SK-N-SH treated with all-trans-retinoic acid at 6 μM for 48 hours (cell line): ENCODE data around the gene KATNIP.

ENCODE experiments used
- ATAC-seq: fragments of 200-7000 bp; cut with Tn5 transposase; 3 replicates; pipeline ENCODE4 v1.9.1; 2020; ENCODE audit warnings: mild to moderate bottlenecking, moderate library complexity
- ARNTL ChIP-seq: fragments of 450-650 bp; formaldehyde crosslinking; IDR thresholded peaks from 2 replicates; pipeline ENCODE4 v1.5.0; 2020; ENCODE audit warnings: low read depth, mild to moderate bottlenecking, moderate library complexity, borderline replicate concordance
- BACH2 ChIP-seq: fragments of 250-450 bp; sonication (Bioruptor Pico); IDR thresholded peaks from 2 replicates; pipeline ENCODE4 v1.9.0; 2021; ENCODE audit warnings: mild to moderate bottlenecking, borderline replicate concordance
- CSDC2 ChIP-seq: fragments of 250-450 bp; sonication (Bioruptor Pico); IDR thresholded peaks from 2 replicates; pipeline ENCODE4 v1.5.0; 2020; ENCODE audit warnings: mild to moderate bottlenecking, moderate library complexity
- CSRNP3 ChIP-seq: fragments of 250-450 bp; sonication (Bioruptor Pico); IDR thresholded peaks from 2 replicates; pipeline ENCODE4 v1.5.1; 2021; ENCODE audit warnings: mild to moderate bottlenecking, moderate library complexity
- ESRRG ChIP-seq: fragments of 250-450 bp; sonication (Bioruptor Pico); IDR thresholded peaks from 2 replicates; pipeline ENCODE4 v1.6.1; 2021; ENCODE audit warnings: mild to moderate bottlenecking
- GLIS3 ChIP-seq: fragments of 250-450 bp; sonication (Bioruptor Pico); IDR thresholded peaks from 2 replicates; pipeline ENCODE4 v1.5.0; 2020; ENCODE audit warnings: mild to moderate bottlenecking, moderate library complexity
- ISL1 ChIP-seq: fragments of 250-450 bp; sonication (Bioruptor Pico); IDR thresholded peaks from 2 replicates; pipeline ENCODE4 v2.1.2; 2022; ENCODE audit warnings: mild to moderate bottlenecking, moderate library complexity
- OSR1 ChIP-seq: fragments of 250-450 bp; sonication (Bioruptor Pico); IDR thresholded peaks from 2 replicates; pipeline ENCODE4 v1.8.0; 2022; ENCODE audit warnings: moderate library complexity, mild to moderate bottlenecking, inconsistent platforms
- PPARA ChIP-seq: fragments of 250-450 bp; sonication (Bioruptor Pico); IDR thresholded peaks from 2 replicates; pipeline ENCODE4 v1.5.0; 2020; ENCODE audit warnings: mild to moderate bottlenecking, borderline replicate concordance
- RARB ChIP-seq: fragments of 250-450 bp; sonication (Bioruptor Pico); IDR thresholded peaks from 2 replicates; pipeline ENCODE4 v1.8.0; 2021; ENCODE audit warnings: mild to moderate bottlenecking, moderate library complexity
- SNAI2 ChIP-seq: fragments of 250-450 bp; sonication (Bioruptor Pico); IDR thresholded peaks from 2 replicates; pipeline ENCODE4 v1.5.0; 2020; ENCODE audit warnings: mild to moderate bottlenecking, moderate library complexity
- TCF4 ChIP-seq: fragments of 250-450 bp; sonication (Bioruptor Pico); IDR thresholded peaks from 2 replicates; pipeline ENCODE4 v1.8.0; 2021; ENCODE audit warnings: mild to moderate bottlenecking, moderate library complexity, borderline replicate concordance
- TOX ChIP-seq: fragments of 250-450 bp; sonication (Bioruptor Pico); IDR thresholded peaks from 2 replicates; pipeline ENCODE4 v1.8.0; 2021; ENCODE audit warnings: mild to moderate bottlenecking, moderate library complexity, borderline replicate concordance
- ZC3H10 ChIP-seq: fragments of 250-450 bp; sonication (Bioruptor Pico); IDR thresholded peaks from 2 replicates; pipeline ENCODE4 v1.5.1; 2021; ENCODE audit warnings: mild to moderate bottlenecking, moderate library complexity
- ZFP3 ChIP-seq: fragments of 250-450 bp; sonication (Bioruptor Pico); IDR thresholded peaks from 2 replicates; pipeline ENCODE4 v1.5.0; 2020; ENCODE audit warnings: mild to moderate bottlenecking, moderate library complexity
- ZFP30 ChIP-seq: fragments of 450-650 bp; formaldehyde crosslinking; IDR thresholded peaks from 2 replicates; pipeline ENCODE4 v1.5.0; 2022; ENCODE audit warnings: mild to moderate bottlenecking, moderate library complexity
- ZNF565 ChIP-seq: fragments of 450-650 bp; formaldehyde crosslinking; conservative IDR thresholded peaks from 2 replicates; pipeline ENCODE4 v1.5.0; 2020; ENCODE audit warnings: low read depth, mild to moderate bottlenecking, moderate library complexity
- ZNF70 ChIP-seq: fragments of 450-650 bp; formaldehyde crosslinking; IDR thresholded peaks from 2 replicates; pipeline ENCODE4 v1.5.0; 2020; ENCODE audit warnings: mild to moderate bottlenecking, moderate library complexity
- ZNF8 ChIP-seq: fragments of 450-650 bp; formaldehyde crosslinking; IDR thresholded peaks from 2 replicates; pipeline ENCODE4 v1.5.0; 2020; ENCODE audit warnings: mild to moderate bottlenecking, moderate library complexity
- TF ChIP-seq, protein P1 (sequence below): fragments of 250-450 bp; sonication (Bioruptor Pico); IDR thresholded peaks from 2 replicates; pipeline ENCODE4 v1.5.1; 2020; ENCODE audit warnings: low read depth, mild to moderate bottlenecking, moderate library complexity
- TF ChIP-seq, protein P2 (sequence below): fragments of 250-450 bp; sonication (Bioruptor Pico); IDR thresholded peaks from 2 replicates; pipeline ENCODE4 v1.8.0; 2021; ENCODE audit warnings: low read depth, mild to moderate bottlenecking, moderate library complexity, borderline replicate concordance

KATNIP gene

GRCh38 chr16:27516365-27516764 lies 33.6 kb upstream of the KATNIP start:
- TF ChIP-seq ISL1 (no peak), ZC3H10 (CRISPR knock-in tag) (no peak), PPARA (CRISPR knock-in tag) (no peak), OSR1 (CRISPR knock-in tag) (no peak), TCF4 (CRISPR knock-in tag) (no peak), ZNF8 (CRISPR knock-in tag) (no peak), CSDC2 (no peak), SNAI2 (CRISPR knock-in tag) (no peak), ZFP30 (CRISPR knock-in tag) (no peak), ESRRG (CRISPR knock-in tag) (no peak), GLIS3 (CRISPR knock-in tag) (no peak), ZNF565 (no peak), ZFP3 (CRISPR knock-in tag) (no peak)
- TF ChIP-seq, protein P1, sequence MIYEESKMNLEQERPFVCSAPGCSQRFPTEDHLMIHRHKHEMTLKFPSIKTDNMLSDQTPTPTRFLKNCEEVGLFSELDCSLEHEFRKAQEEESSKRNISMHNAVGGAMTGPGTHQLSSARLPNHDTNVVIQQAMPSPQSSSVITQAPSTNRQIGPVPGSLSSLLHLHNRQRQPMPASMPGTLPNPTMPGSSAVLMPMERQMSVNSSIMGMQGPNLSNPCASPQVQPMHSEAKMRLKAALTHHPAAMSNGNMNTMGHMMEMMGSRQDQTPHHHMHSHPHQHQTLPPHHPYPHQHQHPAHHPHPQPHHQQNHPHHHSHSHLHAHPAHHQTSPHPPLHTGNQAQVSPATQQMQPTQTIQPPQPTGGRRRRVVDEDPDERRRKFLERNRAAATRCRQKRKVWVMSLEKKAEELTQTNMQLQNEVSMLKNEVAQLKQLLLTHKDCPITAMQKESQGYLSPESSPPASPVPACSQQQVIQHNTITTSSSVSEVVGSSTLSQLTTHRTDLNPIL: no peak
- no peak for ATAC-seq

GRCh38 chr16:27517664-27518063 lies 32.3 kb upstream of the KATNIP start:
- TF ChIP-seq, protein P1: no peak
- TF ChIP-seq BACH2 (no peak), ZNF70 (CRISPR knock-in tag) (no peak), OSR1 (CRISPR knock-in tag) (no peak), PPARA (CRISPR knock-in tag) (no peak), ISL1 (no peak), RARB (no peak), CSRNP3 (CRISPR knock-in tag) (no peak), CSDC2 (no peak), ZFP30 (CRISPR knock-in tag) (no peak), ZNF8 (CRISPR knock-in tag) (no peak), ZC3H10 (CRISPR knock-in tag) (no peak), ESRRG (CRISPR knock-in tag) (no peak)
- TF ChIP-seq, all 23 proteins: peak for 0
- ATAC-seq: no peak

DNA sequence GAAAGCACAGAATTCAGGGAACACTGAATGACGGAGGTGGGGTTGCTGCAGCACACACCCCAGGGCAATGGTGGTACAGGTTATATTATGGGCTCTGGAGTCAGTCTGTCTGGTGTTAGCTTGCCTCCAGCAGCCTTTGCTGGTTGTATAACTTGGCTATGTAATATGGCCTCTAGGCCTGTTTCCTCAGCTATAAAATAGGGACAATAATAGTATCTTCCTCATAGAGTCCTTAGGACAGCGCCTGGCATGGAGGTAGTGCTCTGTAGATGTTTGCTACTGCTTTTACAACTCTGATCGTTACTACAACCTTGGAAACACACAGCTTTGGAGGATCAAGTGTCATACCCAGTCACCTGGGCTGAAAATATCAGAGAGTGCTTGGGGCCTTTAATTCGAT lies 31.7 kb upstream of the KATNIP start:
- TF ChIP-seq ZFP30 (CRISPR knock-in tag): no peak
- no peak for TF ChIP-seq RARB
- no peak for TF ChIP-seq TCF4 (CRISPR knock-in tag)
- TF ChIP-seq CSRNP3 (CRISPR knock-in tag): no peak
- no peak for TF ChIP-seq ZC3H10 (CRISPR knock-in tag)
- TF ChIP-seq SNAI2 (CRISPR knock-in tag): no peak
- TF ChIP-seq PPARA (CRISPR knock-in tag): no peak
- no peak for TF ChIP-seq ISL1
- no peak for TF ChIP-seq BACH2
- no peak for TF ChIP-seq TOX
- no peak for TF ChIP-seq ZFP3 (CRISPR knock-in tag)
- no peak for TF ChIP-seq ZNF70 (CRISPR knock-in tag)
- no peak for TF ChIP-seq ZNF8 (CRISPR knock-in tag)
- TF ChIP-seq ARNTL (CRISPR knock-in tag): no peak
- no peak for TF ChIP-seq CSDC2
- no peak for TF ChIP-seq ESRRG (CRISPR knock-in tag)
- TF ChIP-seq GLIS3 (CRISPR knock-in tag): no peak
- TF ChIP-seq ZNF565: no peak
- TF ChIP-seq, protein P2, sequence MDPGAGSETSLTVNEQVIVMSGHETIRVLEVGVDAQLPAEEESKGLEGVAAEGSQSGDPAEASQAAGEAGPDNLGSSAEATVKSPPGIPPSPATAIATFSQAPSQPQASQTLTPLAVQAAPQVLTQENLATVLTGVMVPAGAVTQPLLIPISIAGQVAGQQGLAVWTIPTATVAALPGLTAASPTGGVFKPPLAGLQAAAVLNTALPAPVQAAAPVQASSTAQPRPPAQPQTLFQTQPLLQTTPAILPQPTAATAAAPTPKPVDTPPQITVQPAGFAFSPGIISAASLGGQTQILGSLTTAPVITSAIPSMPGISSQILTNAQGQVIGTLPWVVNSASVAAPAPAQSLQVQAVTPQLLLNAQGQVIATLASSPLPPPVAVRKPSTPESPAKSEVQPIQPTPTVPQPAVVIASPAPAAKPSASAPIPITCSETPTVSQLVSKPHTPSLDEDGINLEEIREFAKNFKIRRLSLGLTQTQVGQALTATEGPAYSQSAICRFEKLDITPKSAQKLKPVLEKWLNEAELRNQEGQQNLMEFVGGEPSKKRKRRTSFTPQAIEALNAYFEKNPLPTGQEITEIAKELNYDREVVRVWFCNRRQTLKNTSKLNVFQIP (CRISPR knock-in tag): no peak
- no peak for ATAC-seq
